Small intestine (tissue), 7 donors: ENCODE measurements around the gene PLTP. TPM values are rescaled to one million over a fixed set of nuclear protein-coding genes. Genes with fewer than 3 reads are reported as not detected.
"Not testable (repeated sequence)": the region's sequence is repeated elsewhere in the genome, so short reads cannot be mapped to it uniquely, and the experiment has no call there.

Experiments
- DNase-seq, 2 donors: peaks; one replicate each; pipeline versions ENCODE4 v3.0.0 to v3.0.0-alpha.2; 2013
- FAIRE-seq: peaks from 2 replicates; lab custom pipeline; 2012; peaks lifted over from hg19 to GRCh38; lab: Jason Lieb, UNC
- H3K27ac ChIP-seq, 3 donors: one replicate each; pipeline ENCODE4 v1.5.1; 2013; ENCODE audit warnings: low read length in 2 of 3, mild to moderate bottlenecking in 2 of 3, control low read depth in 1 of 3, inconsistent platforms in 1 of 3, low read depth in 1 of 3, moderate library complexity in 1 of 3
- H3K27me3 ChIP-seq, 3 donors: one replicate each; pipeline ENCODE4 v1.6.1; 2013; ENCODE audit warnings: low read length in 3 of 3, inconsistent platforms in 1 of 3; ENCODE audit not compliant: control insufficient read depth in 3 of 3, insufficient read depth in 3 of 3
- H3K36me3 ChIP-seq, 3 donors: one replicate each; pipeline ENCODE4 v1.6.1; 2013; ENCODE audit warnings: low read length in 3 of 3, inconsistent platforms in 1 of 3, low read depth in 1 of 3, mild to moderate bottlenecking in 1 of 3, moderate library complexity in 1 of 3; ENCODE audit not compliant: control insufficient read depth in 3 of 3, insufficient read depth in 2 of 3
- H3K4me1 ChIP-seq, 3 donors: one replicate each; pipeline ENCODE4 v1.6.1; 2013; ENCODE audit warnings: low read length in 2 of 3, inconsistent platforms in 1 of 3, low read depth in 1 of 3, mild to moderate bottlenecking in 1 of 3, moderate library complexity in 1 of 3; ENCODE audit not compliant: control insufficient read depth in 3 of 3, insufficient read depth in 2 of 3
- H3K4me3 ChIP-seq, 3 donors: one replicate each; pipeline ENCODE4 v1.5.1; 2013; ENCODE audit warnings: low read length in 3 of 3, control low read depth in 1 of 3, inconsistent platforms in 1 of 3, low read depth in 1 of 3, mild to moderate bottlenecking in 1 of 3, moderate library complexity in 1 of 3
- H3K9me3 ChIP-seq, 2 donors: one replicate each; pipeline ENCODE4 v1.6.1; 2013; ENCODE audit warnings: low read depth in 1 of 2, low read length in 1 of 2; ENCODE audit not compliant: control insufficient read depth in 2 of 2, insufficient read depth in 1 of 2
- WGBS, 3 donors: extraction: QIAGEN DNeasy Blood & Tissue Kit; methylation state at CpG; one replicate each; pipeline ENCODE4 v1.1.7; 2013; 5-methylcytosine and 5-hydroxymethylcytosine counted together
- polyA plus RNA-seq, 4 donors: library from polyadenylated mRNA; stranded (reverse) in 3 of 4; unstranded in 1 of 4; fragments of 200-250 nt in 3 of 4; fragments of 120-200 nt in 1 of 4; gene quantifications; one replicate each; pipeline versions ENCODE4 v1.2.1 to v1.2.3, GENCODE V29; 2013
- donor health status: healthy with polysubstance abuse.
- donor health status: control.
- donor health status: control.
- donor health status: Bipolar disorder and iron deficiency.
- donor health status: healthy.

The PLTP gene
- polyA plus RNA-seq, 4 donors, result 2.0 to 67.4 (median 17.1) TPM

- no peak for FAIRE-seq
- 93 to 95% (median 94%) methylated on average over 13 of the region's 13 CpGs for WGBS, 3 donors
- no peaks in the 10 kb centered on the region for H3K4me1 ChIP-seq
- peaks cover 17 to 66% (median 28%) of the 10 kb centered on the region in 3 donors for H3K36me3 ChIP-seq
- H3K4me3 ChIP-seq, result no peak overlapping the region
- H3K27me3 ChIP-seq, result no peaks in the 10 kb centered on the region
- no peak for DNase-seq
- H3K9me3 ChIP-seq, result no peaks in the 10 kb centered on the region
- no peak overlapping the region for H3K27ac ChIP-seq
Measured at GRCh38 chr20:45938727-45939438, 26.9 kb upstream of the PLTP start.

DNA sequence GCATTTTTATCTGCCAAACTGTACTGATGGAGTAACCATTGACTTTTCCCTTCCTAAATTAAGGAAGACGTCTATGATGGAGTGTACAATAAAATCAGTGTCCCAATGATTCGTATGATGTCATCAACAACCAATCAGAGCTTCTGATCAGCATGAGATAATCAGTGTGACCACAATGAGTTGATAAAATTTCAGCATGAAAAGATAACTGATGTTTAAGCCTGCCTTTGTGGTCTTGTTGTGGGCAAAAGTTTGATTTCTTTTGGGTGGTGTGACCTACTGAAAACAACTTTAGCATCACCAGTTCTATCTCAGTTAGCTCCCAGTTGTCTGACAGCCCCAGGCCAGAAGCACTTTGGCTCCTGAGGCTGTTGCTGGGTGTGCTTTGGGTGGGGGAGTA is 25.8 kb upstream of the PLTP start:
- DNase-seq (no peak), FAIRE-seq (no peak)
- Histone ChIP-seq H3K4me1 (peaks cover 0 to 8% (median 3%) of the 10 kb centered on the region in 3 donors), H3K9me3 (no peaks in the 10 kb centered on the region), H3K27ac (no peak overlapping the region), H3K4me3 (no peak overlapping the region), H3K27me3 (no peaks in the 10 kb centered on the region), H3K36me3 (peaks cover 14 to 56% (median 17%) of the 10 kb centered on the region in 3 donors)
- WGBS, 3 donors, result 54 to 74% (median 69%) methylated on average over 2 of the region's 2 CpGs

DNA sequence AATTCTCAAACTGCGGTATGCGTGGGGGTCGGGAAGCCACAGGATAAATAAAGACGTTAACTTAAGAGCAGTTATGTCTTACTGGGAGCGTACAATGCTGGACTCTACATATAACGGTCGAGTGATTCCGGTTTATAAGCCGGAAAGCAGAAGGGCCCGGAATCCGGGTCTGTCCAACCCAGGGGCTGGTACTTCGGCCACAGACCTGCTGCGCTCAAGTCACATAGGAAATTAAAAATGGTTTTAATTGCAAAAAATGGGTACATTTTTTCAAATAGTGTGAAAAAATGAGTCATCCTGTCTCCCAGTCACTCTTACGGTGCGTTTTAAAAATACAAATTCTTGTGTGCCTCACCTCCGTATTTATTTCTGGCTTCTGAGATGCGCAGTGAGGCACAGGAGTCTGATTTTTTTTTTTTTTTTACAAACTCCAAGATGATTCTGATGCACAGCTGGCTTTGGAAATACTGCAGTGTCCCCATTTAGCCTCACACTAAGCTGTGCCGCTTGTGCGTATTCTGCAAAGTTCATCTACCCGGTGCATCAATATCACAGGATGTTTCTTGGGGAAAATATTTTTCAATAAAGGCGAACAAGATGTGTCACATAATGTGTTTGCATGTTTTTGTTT is 23.6 kb upstream of the PLTP start:
- Histone ChIP-seq H3K9me3 (no peaks in the 10 kb centered on the region), H3K4me1 (peaks cover 0 to 12% (median 3%) of the 10 kb centered on the region in 3 donors), H3K27ac (peak overlapping the region; percentile 50 to 94 (median 54)), H3K27me3 (no peaks in the 10 kb centered on the region), H3K36me3 (peaks cover 8 to 41% (median 16%) of the 10 kb centered on the region in 3 donors), H3K4me3 (peak overlapping the region; percentile 64 to 98 (median 67))
- WGBS, 3 donors, result 8 to 13% (median 10%) methylated on average over 21 of the region's 21 CpGs
- no peak for DNase-seq
- no peak for FAIRE-seq

DNA sequence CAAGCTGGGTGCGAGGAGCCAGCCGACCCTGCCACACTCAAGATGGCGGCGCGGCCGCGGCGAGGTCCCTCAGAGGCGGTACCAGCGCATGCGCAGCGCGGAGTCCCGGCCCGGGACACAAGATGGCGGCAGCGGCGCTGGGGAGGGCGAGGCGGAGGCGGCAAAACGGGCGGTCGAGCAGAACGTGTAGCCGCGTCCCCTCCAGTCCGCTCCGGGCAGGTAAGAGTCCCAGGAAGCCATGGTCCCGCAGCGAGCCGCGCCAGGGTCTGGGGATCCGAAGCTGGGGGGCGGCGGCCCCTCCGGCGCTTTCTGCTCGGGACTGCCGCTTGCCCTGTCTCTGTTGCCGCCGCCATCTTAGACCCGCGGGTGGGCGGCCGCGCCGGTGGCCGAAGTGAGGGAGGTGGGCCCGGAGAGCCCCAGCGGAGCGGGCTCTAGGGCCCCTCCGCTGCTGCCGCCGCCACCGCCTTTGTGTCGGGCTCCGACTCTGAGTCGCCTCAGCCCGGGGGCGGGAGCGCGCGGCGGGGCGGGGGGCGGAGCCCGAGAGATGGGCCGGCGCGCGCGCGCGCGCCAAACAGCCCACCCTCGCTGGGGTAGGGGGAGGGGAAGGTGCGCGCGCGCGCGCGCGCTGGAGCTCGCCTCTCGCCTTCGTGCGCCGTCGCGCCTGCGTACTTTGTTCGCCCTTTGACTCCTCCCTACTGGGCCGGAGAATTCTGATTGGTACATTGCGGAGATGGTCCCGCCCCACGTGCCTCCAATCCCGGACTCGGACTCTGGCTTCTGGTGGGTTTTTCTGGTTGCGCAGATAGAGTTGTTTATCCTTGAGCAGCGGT is 22.8 kb upstream of the PLTP start, which contains the start of gene PCIF1:
Gene PCIF1 (plus strand): TSS at position 98 of the 830 bp plus-strand sequence. CDS start 4,317 bp downstream, outside the sequence.
- Histone ChIP-seq H3K4me1 (peaks cover 0 to 12% (median 3%) of the 10 kb centered on the region in 3 donors), H3K27me3 (no peaks in the 10 kb centered on the region), H3K4me3 (peak within 1 kb of the TSS; percentile 89 to 98 (median 91)), H3K27ac (peak within 1 kb of the TSS; percentile 99 to 100 (median 100)), H3K36me3 (peaks cover 4 to 34% (median 14%) of the 10 kb centered on the region in 3 donors), H3K9me3 (no peaks in the 10 kb centered on the region)
- WGBS, 3 donors, result 0% methylated on average over 58 to 102 of the region's 102 CpGs
- FAIRE-seq (no peak), DNase-seq (peak; percentile 98 to 99)

DNA sequence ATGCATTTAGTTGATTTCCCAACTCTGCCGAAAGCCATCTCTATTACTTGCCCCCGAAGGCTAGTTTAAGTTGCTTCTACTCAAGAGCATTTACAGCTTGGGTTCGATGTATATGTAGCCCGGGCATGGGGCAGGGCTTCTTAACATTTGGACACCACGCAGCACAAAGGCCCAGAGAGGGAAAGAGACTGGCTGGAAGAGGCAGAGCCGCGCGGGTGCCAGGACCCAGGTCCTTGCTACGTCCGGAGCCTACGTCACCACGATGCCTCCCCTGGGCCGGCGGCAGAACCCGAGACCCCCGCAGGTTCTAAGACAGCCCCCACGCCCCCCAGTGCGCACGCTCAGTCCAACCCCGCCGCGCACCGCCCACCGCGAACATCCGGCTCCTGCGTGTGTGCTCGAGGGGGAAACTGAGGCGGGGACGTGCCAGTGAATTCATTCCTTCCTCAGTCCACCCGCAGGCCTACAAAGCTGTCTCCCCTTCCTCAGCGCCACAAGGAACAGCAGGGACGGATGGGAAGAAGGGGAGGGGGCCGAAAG is 22.2 kb upstream of the PLTP start:
- peak in 1 of 2 donors; percentile 46 for DNase-seq
- no peak for FAIRE-seq

DNA sequence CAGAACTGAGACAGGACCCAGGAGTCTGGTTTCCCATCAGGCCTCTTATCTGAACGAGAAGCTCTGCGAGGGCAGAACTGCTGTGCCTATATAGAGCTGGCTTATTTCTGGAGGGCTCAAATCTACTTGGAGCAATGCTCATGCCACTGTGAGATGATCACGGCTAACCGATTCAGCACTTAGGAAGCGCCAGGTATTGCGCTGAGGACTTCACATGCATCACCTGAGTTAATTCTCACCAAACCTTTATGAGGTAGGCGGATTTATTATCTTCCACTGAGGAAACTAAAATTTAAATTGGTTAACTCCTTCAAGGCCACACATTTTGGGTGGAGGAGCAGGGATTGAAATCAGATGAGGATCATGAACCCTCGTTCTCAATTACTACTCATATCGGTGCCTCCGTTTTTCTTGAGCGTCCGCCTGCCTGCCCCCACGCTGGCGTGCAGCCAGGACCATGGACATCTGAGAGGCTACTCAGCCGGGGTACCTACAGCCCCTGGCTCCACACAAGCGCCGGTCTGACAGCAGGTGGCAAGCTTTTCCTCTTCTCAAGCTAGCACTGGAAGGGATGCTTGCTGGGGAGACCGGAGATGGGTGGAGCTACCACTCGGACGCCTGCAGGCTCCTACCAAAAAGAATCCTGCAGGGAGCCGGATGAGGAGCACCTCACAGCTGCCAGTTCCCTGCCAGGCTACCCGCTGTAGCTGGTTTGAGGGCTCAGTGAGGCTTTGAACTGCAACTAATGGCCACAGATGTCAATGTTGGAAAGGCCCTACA is 21.5 kb upstream of the PLTP start:
- FAIRE-seq, result no peak
- H3K4me1 ChIP-seq, result peaks cover 0 to 12% (median 3%) of the 10 kb centered on the region in 3 donors
- peak; percentile 61 to 78 for DNase-seq
- H3K27me3 ChIP-seq, result no peaks in the 10 kb centered on the region
- H3K27ac ChIP-seq, result peak overlapping the region; percentile 99 to 100 (median 100)
- peaks cover 3 to 20% (median 5%) of the 10 kb centered on the region in 3 donors for H3K36me3 ChIP-seq
- H3K9me3 ChIP-seq, result no peaks in the 10 kb centered on the region
- H3K4me3 ChIP-seq, result peak overlapping the region; percentile 89 to 98 (median 91)
- WGBS, 3 donors, result 9 to 18% (median 17%) methylated on average over 22 of the region's 22 CpGs

More for the DNA sequence above, 22.2 kb upstream of the PLTP start:
- H3K27ac ChIP-seq, result peak overlapping the region; percentile 99 to 100 (median 100)
- peaks cover 3 to 27% (median 9%) of the 10 kb centered on the region in 3 donors for H3K36me3 ChIP-seq
- H3K27me3 ChIP-seq, result no peaks in the 10 kb centered on the region
- peaks cover 0 to 12% (median 3%) of the 10 kb centered on the region in 3 donors for H3K4me1 ChIP-seq
- peak overlapping the region; percentile 89 to 98 (median 91) for H3K4me3 ChIP-seq
- 0% methylated on average over 27 to 34 of the region's 34 CpGs for WGBS, 3 donors
- no peaks in the 10 kb centered on the region for H3K9me3 ChIP-seq

DNA sequence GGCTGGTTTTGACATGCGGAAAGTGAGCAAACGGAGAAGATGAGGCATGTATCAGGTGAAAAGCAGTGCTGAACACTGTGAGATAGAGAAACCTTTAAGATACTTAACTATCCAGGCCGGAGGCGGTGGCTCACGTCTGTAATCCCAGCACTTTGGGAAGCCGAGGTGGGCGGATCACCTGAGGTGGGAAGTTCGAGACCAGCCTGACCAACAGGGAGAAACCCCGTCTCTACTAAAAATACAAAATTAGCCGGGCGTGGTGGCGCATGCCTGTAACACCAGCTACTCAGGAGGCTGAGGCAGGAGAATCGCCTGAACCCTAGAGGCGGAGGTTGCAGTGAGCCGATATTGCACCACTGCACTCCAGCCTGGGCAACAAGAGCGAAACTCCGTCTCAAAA is 19.7 kb upstream of the PLTP start:
- H3K9me3 ChIP-seq, DNase-seq, H3K27me3 ChIP-seq, H3K4me3 ChIP-seq, H3K27ac ChIP-seq, H3K36me3 ChIP-seq, FAIRE-seq: not testable (repeated sequence)
- peaks cover 0 to 12% (median 3%) of the 10 kb centered on the region in 3 donors for H3K4me1 ChIP-seq
- WGBS, 3 donors, result 92 to 93% (median 92%) methylated on average over 15 to 17 of the region's 17 CpGs
